Esophagus squamous epithelium (tissue), 4 donors: ENCODE measurements around the gene MCAM.

ENCODE experiments used
- POLR2A ChIP-seq, 4 donors: fragments of 450-650 bp; IDR thresholded peaks; one replicate each; pipeline ENCODE4 v1.6.1; 2017; ENCODE audit warnings: antibody characterized with exemption in 4 of 4, mild to moderate bottlenecking in 4 of 4, moderate library complexity in 3 of 4
- TF ChIP-seq, protein P1 (sequence below), 6 experiments: fragments of 450-650 bp in 4 of 6; fragments of 200-600 bp in 2 of 6; sonication (generic) in 2 of 6; IDR thresholded peaks; one replicate each; pipeline ENCODE4 v1.5.1; 2016 to 2019; ENCODE audit warnings: antibody characterized with exemption in 6 of 6, mild to moderate bottlenecking in 4 of 6, moderate library complexity in 4 of 6

DNA sequence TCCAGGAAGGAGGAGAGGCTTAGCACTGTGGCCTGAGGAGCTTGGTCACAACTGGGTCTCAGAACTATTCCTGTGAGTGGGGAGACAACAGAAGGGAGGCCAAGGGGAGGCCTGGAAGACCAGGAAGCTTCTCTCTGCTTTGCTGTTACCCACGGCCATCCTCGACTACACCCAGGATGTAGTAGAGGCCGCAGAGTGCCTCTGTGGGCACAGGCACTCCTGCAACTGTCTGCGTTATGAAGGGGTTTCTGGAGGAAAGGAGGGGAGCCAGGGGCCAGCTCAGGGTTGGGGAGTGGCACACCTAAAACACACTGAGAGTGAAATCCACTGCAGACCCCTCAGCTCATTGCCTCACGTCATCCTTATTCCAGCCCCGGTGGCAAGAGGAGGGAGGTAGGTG lies 33.4 kb upstream of the MCAM start:
- TF ChIP-seq, protein P1, sequence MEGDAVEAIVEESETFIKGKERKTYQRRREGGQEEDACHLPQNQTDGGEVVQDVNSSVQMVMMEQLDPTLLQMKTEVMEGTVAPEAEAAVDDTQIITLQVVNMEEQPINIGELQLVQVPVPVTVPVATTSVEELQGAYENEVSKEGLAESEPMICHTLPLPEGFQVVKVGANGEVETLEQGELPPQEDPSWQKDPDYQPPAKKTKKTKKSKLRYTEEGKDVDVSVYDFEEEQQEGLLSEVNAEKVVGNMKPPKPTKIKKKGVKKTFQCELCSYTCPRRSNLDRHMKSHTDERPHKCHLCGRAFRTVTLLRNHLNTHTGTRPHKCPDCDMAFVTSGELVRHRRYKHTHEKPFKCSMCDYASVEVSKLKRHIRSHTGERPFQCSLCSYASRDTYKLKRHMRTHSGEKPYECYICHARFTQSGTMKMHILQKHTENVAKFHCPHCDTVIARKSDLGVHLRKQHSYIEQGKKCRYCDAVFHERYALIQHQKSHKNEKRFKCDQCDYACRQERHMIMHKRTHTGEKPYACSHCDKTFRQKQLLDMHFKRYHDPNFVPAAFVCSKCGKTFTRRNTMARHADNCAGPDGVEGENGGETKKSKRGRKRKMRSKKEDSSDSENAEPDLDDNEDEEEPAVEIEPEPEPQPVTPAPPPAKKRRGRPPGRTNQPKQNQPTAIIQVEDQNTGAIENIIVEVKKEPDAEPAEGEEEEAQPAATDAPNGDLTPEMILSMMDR (IDR thresholded peaks at IDR 0.05): no peak
- TF ChIP-seq POLR2A (IDR thresholded peaks at IDR 0.05): no peak
